Measurements from ENCODE around the gene ITGAV.

ITGAV gene

GRCh38 chr2:186659383-186659782 lies 69.5 kb downstream of the ITGAV start:
- in situ Hi-C loops (cut with MboI; ENCODE audit: low sequenced_read_pairs): no loop called here

GRCh38 chr2:186664385-186665043 lies 74.7 kb downstream of the ITGAV start:
- in situ Hi-C loops (cut with MboI; ENCODE audit: low sequenced_read_pairs): no loop called here

GRCh38 chr2:186669146-186669545 lies 79.3 kb downstream of the ITGAV start:
- in situ Hi-C loops (cut with MboI; ENCODE audit: low sequenced_read_pairs): no loop called here

- in situ Hi-C loops (cut with MboI; ENCODE audit: low sequenced_read_pairs): no loop called here
These were observed 81.0 kb downstream of the ITGAV start for GRCh38 chr2:186670831-186671230.

- in situ Hi-C loops (cut with MboI; ENCODE audit: low sequenced_read_pairs): no loop called here
These were observed 85.5 kb downstream of the ITGAV start for GRCh38 chr2:186675380-186675779.

- in situ Hi-C loops (cut with MboI; ENCODE audit: low sequenced_read_pairs): no loop called here
These were observed 93.5 kb downstream of the ITGAV start for GRCh38 chr2:186683341-186683740.

- in situ Hi-C loops (cut with MboI; ENCODE audit: low sequenced_read_pairs): no loop called here
These were observed 98.0 kb downstream of the ITGAV start for GRCh38 chr2:186687807-186688211.

GRCh38 chr2:186688813-186689212 lies 99.0 kb downstream of the ITGAV start:
- in situ Hi-C loops (cut with MboI; ENCODE audit: low sequenced_read_pairs): no loop called here

GRCh38 chr2:186690786-186691185 lies 100.9 kb downstream of the ITGAV start:
- in situ Hi-C loops (cut with MboI; ENCODE audit: low sequenced_read_pairs): no loop called here

GRCh38 chr2:186691231-186691630 lies 101.4 kb downstream of the ITGAV start:
- in situ Hi-C loops (cut with MboI; ENCODE audit: low sequenced_read_pairs): no loop called here

GRCh38 chr2:186691900-186692299 lies 102.0 kb downstream of the ITGAV start:
- in situ Hi-C loops (cut with MboI; ENCODE audit: low sequenced_read_pairs): no loop called here

GRCh38 chr2:186693446-186693832 lies 103.6 kb downstream of the ITGAV start:
- in situ Hi-C loops (cut with MboI; ENCODE audit: low sequenced_read_pairs): no loop called here

- in situ Hi-C loops (cut with MboI; ENCODE audit: low sequenced_read_pairs): no loop called here
These were observed 105.4 kb downstream of the ITGAV start for GRCh38 chr2:186695081-186695756.

- in situ Hi-C loops (cut with MboI; ENCODE audit: low sequenced_read_pairs): no loop called here
These were observed 106.4 kb downstream of the ITGAV start for GRCh38 chr2:186696290-186696689.

GRCh38 chr2:186696804-186697203 lies 106.9 kb downstream of the ITGAV start:
- in situ Hi-C loops (cut with MboI; ENCODE audit: low sequenced_read_pairs): no loop called here

GRCh38 chr2:186697536-186697935 lies 107.7 kb downstream of the ITGAV start:
- in situ Hi-C loops (cut with MboI; ENCODE audit: low sequenced_read_pairs): no loop called here

- in situ Hi-C loops (cut with MboI; ENCODE audit: low sequenced_read_pairs): no loop called here
These were observed 109.9 kb downstream of the ITGAV start for GRCh38 chr2:186699742-186700141.

- in situ Hi-C loops (cut with MboI; ENCODE audit: low sequenced_read_pairs): no loop called here
These were observed 112.2 kb downstream of the ITGAV start for GRCh38 chr2:186702006-186702405.

- in situ Hi-C loops (cut with MboI; ENCODE audit: low sequenced_read_pairs): no loop called here
These were observed 112.6 kb downstream of the ITGAV start for GRCh38 chr2:186702501-186702900.

- in situ Hi-C loops (cut with MboI; ENCODE audit: low sequenced_read_pairs): no loop called here
These were observed 115.0 kb downstream of the ITGAV start for GRCh38 chr2:186704897-186705296.

GRCh38 chr2:186709529-186710450 lies 119.9 kb downstream of the ITGAV start:
- in situ Hi-C loops (cut with MboI; ENCODE audit: low sequenced_read_pairs): no loop called here

- in situ Hi-C loops (cut with MboI; ENCODE audit: low sequenced_read_pairs): no loop called here
These were observed 123.8 kb downstream of the ITGAV start for GRCh38 chr2:186713691-186714090.
